ENCODE data around the gene EVI5.
"Not testable (repeated sequence)": the region's sequence is repeated elsewhere in the genome, so short reads cannot be mapped to it uniquely, and the experiment has no call there.

The EVI5 gene

DNA sequence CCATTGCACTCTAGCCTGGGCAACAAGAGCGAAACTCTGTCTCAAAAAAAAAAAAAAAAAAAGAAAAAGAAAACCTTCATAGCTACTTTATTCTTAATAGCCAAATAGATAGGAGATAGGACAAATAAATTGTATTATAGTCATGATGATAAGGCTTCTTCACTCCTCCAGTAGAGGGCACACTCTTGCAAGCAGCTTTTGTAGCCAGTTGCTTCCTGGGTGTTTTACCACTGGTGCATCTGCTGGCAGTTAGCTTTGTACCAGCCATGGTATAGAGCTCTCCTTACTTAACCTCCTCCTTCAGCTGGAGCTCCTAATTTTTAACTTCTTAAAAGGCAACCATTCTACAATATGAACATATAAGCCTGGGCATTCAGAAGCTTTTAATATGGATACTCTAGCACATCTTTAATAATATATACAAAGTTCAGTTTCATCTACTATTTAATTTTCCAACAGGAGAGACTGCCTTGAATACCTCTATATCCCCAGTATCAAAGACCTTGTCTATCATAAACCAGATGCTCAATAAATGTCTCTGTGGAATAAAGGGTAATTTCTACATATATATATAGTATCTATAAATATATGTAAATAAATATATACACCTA lies 35.8 kb downstream of the EVI5 start:
- no peaks in the 10 kb centered on the region for H3K27me3 ChIP-seq (ENCODE audit: insufficient read depth, low read length)
- no peaks in the 10 kb centered on the region for H3K36me3 ChIP-seq (ENCODE audit: insufficient read depth, low read length)
- H3K27ac ChIP-seq (ENCODE audit: low read depth, low read length) = no peak overlapping the region
- H3K4me1 ChIP-seq (ENCODE audit: control insufficient read depth, insufficient read depth, low read length, unreplicated experiment) = peaks cover 19% of the 10 kb centered on the region
- no peak overlapping the region for H2AFZ ChIP-seq (ENCODE audit: low read length, unreplicated experiment)
- H3K4me3 ChIP-seq (ENCODE audit: low read depth, low read length) = no peak overlapping the region
- peaks cover 38% of the 10 kb centered on the region for H3K79me2 ChIP-seq (ENCODE audit: control insufficient read depth, insufficient read depth, low read length, unreplicated experiment)

DNA sequence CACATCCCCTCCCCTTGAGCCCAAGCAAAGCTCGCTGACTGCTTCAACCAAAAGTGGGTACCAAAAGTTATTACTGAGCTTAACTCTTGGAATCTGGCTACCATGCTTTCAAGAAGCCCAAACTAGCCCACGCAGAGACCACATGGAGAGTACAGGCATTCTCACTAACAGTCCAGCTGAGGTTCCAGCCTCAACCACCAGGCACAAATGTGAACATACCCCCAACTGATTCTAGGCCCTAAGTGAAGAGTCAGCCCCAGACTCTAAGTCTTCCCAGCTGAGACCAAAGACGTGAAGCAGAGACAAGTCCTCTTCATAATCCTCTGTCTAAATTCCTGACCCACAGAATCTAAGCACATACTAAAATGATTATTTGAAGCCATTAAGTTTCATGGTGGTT lies 36.8 kb downstream of the EVI5 start:
- H2AFZ ChIP-seq (ENCODE audit: low read length, unreplicated experiment) = no peak overlapping the region
- H3K27ac ChIP-seq (ENCODE audit: low read depth, low read length) = no peak overlapping the region
- H3K79me2 ChIP-seq (ENCODE audit: control insufficient read depth, insufficient read depth, low read length, unreplicated experiment) = peaks cover 38% of the 10 kb centered on the region
- no peaks in the 10 kb centered on the region for H3K27me3 ChIP-seq (ENCODE audit: insufficient read depth, low read length)
- H3K4me1 ChIP-seq (ENCODE audit: control insufficient read depth, insufficient read depth, low read length, unreplicated experiment) = peaks cover 9% of the 10 kb centered on the region
- no peak overlapping the region for H3K4me3 ChIP-seq (ENCODE audit: low read depth, low read length)
- no peaks in the 10 kb centered on the region for H3K36me3 ChIP-seq (ENCODE audit: insufficient read depth, low read length)

DNA sequence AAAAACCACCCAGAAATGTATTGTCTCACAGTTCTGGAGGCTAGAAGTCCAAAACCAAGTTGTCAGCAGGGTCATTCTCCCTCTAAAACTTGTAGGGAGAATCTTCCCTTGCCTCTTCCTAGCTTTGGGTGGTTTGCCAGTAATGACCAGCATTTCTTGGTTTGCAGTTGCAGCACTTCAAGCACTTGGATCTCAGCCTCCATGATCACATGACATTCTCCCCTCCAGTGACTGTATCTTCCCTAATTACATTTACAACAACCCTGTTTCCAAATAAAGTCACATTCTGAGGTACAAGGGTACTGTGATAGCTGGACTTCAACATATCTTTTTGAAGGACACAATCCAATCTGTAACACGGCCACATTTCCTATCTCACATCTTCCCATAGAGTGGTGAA lies 37.2 kb downstream of the EVI5 start:
- no peak overlapping the region for H2AFZ ChIP-seq (ENCODE audit: low read length, unreplicated experiment)
- no peaks in the 10 kb centered on the region for H3K27me3 ChIP-seq (ENCODE audit: insufficient read depth, low read length)
- no peak overlapping the region for H3K27ac ChIP-seq (ENCODE audit: low read depth, low read length)
- no peak overlapping the region for H3K4me3 ChIP-seq (ENCODE audit: low read depth, low read length)
- peaks cover 36% of the 10 kb centered on the region for H3K79me2 ChIP-seq (ENCODE audit: control insufficient read depth, insufficient read depth, low read length, unreplicated experiment)
- peaks cover 5% of the 10 kb centered on the region for H3K4me1 ChIP-seq (ENCODE audit: control insufficient read depth, insufficient read depth, low read length, unreplicated experiment)
- no peaks in the 10 kb centered on the region for H3K36me3 ChIP-seq (ENCODE audit: insufficient read depth, low read length)

DNA sequence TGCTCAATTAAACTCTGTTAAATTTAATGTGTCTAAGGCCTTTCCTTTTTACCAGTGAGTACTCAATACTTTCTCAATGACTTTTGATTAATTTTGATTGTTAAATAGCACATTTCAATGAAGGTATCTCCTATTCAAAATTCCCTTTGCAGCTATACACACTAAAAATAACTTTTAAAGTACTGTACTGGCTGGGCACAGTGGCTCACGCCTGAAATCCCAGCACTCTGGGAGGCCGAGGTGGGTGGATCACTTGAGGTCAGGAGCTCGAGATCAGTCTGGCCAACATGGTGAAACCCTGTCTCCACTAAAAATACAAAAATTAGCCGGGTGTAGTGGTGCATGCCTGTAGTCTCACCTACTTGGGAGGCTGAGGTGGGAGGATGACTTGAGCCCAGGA lies 38.7 kb downstream of the EVI5 start:
- not testable (repeated sequence) for H3K27ac ChIP-seq (ENCODE audit: low read depth, low read length); H3K4me1 ChIP-seq (ENCODE audit: control insufficient read depth, insufficient read depth, low read length, unreplicated experiment); H2AFZ ChIP-seq (ENCODE audit: low read length, unreplicated experiment); H3K27me3 ChIP-seq (ENCODE audit: insufficient read depth, low read length); H3K36me3 ChIP-seq (ENCODE audit: insufficient read depth, low read length); H3K4me3 ChIP-seq (ENCODE audit: low read depth, low read length)
- H3K79me2 ChIP-seq (ENCODE audit: control insufficient read depth, insufficient read depth, low read length, unreplicated experiment) = peaks cover 25% of the 10 kb centered on the region

DNA sequence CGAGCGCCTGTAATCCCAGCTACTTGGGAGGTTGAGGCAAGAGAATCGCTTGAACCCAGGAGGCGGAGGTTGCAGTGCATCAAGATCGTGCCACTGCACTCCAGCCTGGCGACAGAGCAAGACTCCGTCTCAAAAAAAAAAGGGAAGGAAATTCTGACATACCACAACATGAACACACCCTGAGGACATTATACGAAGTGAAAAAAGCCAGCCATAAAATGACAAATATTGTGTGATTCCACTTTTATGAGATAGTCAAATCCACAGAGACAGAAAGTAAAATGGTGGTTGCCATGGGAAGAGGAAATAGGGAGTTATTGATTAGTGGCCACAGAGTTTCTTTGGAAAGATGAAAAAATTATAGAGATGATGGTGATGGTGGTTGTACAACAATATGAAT lies 41.7 kb downstream of the EVI5 start:
- no peaks in the 10 kb centered on the region for H3K36me3 ChIP-seq (ENCODE audit: insufficient read depth, low read length)
- H3K27ac ChIP-seq (ENCODE audit: low read depth, low read length) = no peak overlapping the region
- H2AFZ ChIP-seq (ENCODE audit: low read length, unreplicated experiment) = no peak overlapping the region
- H3K4me3 ChIP-seq (ENCODE audit: low read depth, low read length) = no peak overlapping the region
- H3K79me2 ChIP-seq (ENCODE audit: control insufficient read depth, insufficient read depth, low read length, unreplicated experiment) = peaks cover 8% of the 10 kb centered on the region
- H3K27me3 ChIP-seq (ENCODE audit: insufficient read depth, low read length) = no peaks in the 10 kb centered on the region
- no peaks in the 10 kb centered on the region for H3K4me1 ChIP-seq (ENCODE audit: control insufficient read depth, insufficient read depth, low read length, unreplicated experiment)

DNA sequence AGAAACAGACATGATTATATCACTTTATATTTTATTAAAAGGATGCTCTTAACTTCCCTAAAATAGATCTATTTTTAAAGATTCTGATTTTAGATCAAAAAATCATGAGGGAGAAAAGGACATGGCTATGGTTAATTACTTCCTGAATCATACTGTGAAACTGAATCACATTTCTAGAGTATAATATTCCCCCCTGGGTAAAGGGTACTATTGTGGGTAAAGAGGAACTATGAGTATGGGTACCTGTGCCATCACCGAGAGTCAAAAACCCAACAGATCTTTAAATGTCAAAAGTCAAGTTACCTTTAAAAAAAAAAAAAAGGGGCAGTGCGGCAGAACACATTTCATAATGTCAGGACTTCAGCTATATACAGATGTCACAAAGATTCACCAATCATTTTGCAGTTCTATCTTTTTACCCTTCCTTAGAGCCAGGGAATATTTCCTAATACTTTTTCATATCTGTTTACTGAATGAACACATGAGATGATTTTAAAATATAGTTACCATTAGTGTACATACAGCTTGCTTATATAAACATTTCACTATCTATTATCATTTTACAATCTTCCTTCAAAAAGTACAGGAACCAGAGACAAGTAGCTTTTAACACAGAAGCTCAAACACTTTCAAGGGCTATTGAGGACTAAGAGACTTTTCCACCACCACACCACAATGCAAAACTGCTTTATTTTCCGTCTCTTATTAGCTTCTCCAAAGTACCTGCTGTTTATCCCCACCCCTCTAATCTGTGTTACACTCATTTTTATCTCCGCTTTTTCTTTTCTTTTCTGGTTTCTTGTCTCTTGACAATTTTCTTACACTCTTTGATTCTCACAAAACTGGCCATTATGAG lies 45.0 kb downstream of the EVI5 start:
- peaks cover 4% of the 10 kb centered on the region; the same call in 1 of the 2 replicates for H3K36me3 ChIP-seq (ENCODE audit: insufficient read depth, low read length)
- peaks cover 6% of the 10 kb centered on the region for H3K79me2 ChIP-seq (ENCODE audit: control insufficient read depth, insufficient read depth, low read length, unreplicated experiment)
- H3K27ac ChIP-seq (ENCODE audit: low read depth, low read length) = no peak overlapping the region
- H3K4me1 ChIP-seq (ENCODE audit: control insufficient read depth, insufficient read depth, low read length, unreplicated experiment) = no peaks in the 10 kb centered on the region
- H3K27me3 ChIP-seq (ENCODE audit: insufficient read depth, low read length) = no peaks in the 10 kb centered on the region
- H2AFZ ChIP-seq (ENCODE audit: low read length, unreplicated experiment) = no peak overlapping the region
- H3K4me3 ChIP-seq (ENCODE audit: low read depth, low read length) = no peak overlapping the region

DNA sequence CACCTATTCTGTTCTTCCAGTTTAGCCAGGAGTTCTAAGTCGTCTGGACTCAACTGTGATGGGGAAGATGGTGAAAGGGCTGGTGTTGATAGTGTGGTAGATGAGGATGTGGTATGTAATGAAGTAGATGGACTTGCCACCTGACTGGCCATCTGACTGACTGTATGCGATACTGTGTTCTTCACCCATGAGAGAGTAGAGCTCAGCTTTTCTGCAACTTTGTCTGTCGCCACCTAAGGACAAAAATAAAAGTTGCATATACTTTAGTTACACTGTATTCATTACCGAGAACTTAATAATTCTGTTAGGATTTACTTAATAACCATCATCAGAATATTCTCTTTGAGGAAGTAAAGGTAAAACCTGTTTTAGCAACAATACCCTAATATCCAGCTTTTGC lies 48.5 kb downstream of the EVI5 start:
- Histone ChIP-seq H3K27ac (ENCODE audit: low read depth, low read length) (no peak overlapping the region), H3K36me3 (ENCODE audit: insufficient read depth, low read length) (peaks cover 6% of the 10 kb centered on the region; the same call in 1 of the 2 replicates), H2AFZ (ENCODE audit: low read length, unreplicated experiment) (no peak overlapping the region), H3K79me2 (ENCODE audit: control insufficient read depth, insufficient read depth, low read length, unreplicated experiment) (peaks cover 6% of the 10 kb centered on the region), H3K4me3 (ENCODE audit: low read depth, low read length) (no peak overlapping the region), H3K27me3 (ENCODE audit: insufficient read depth, low read length) (no peaks in the 10 kb centered on the region), H3K4me1 (ENCODE audit: control insufficient read depth, insufficient read depth, low read length, unreplicated experiment) (no peaks in the 10 kb centered on the region)

DNA sequence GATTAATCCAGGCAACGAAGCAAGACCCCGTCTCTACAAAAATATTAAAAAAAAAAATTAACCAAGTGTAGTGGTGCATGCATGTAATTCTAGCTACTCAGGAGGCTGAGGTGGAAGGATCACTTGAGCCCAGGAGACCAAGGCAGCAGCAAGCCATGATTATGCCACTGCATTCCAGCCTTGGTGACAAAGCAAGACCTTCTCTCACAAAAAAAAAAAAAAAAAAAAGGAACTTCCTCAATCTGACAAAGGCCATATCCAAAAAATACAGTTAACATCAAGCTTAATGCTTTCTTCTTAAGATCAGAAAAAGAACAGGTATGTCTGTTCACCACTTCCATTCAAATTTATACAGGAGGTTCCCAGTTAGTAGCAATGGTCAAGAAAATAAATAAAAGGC lies 54.4 kb downstream of the EVI5 start:
- Histone ChIP-seq H3K4me1 (ENCODE audit: control insufficient read depth, insufficient read depth, low read length, unreplicated experiment) (peaks cover 13% of the 10 kb centered on the region), H3K36me3 (ENCODE audit: insufficient read depth, low read length) (peaks cover 6% of the 10 kb centered on the region; the same call in 1 of the 2 replicates), H3K4me3 (ENCODE audit: low read depth, low read length) (no peak overlapping the region), H3K79me2 (ENCODE audit: control insufficient read depth, insufficient read depth, low read length, unreplicated experiment) (no peaks in the 10 kb centered on the region), H2AFZ (ENCODE audit: low read length, unreplicated experiment) (no peak overlapping the region), H3K27ac (ENCODE audit: low read depth, low read length) (no peak overlapping the region), H3K27me3 (ENCODE audit: insufficient read depth, low read length) (no peaks in the 10 kb centered on the region)

DNA sequence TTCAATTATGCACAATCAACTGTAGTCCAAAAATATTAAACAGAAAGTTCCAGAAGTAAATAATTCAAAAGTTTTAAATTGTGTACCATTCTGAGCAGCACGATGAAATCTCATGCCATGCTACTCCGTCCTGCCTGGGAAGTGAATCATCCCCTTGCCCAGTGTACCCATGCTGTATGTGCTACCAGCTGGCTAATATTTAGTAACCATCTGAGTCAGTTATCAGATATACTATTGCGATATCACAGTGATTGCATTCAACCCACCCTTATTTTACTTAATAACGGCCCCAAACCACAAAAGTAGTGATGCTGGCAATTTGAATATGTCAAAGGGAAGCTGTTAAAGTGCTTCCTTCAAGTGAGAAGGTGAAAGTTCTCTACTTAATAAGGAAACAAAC lies 56.2 kb downstream of the EVI5 start:
- H3K27ac ChIP-seq (ENCODE audit: low read depth, low read length) = peak overlapping the region; percentile 47
- H3K79me2 ChIP-seq (ENCODE audit: control insufficient read depth, insufficient read depth, low read length, unreplicated experiment) = peaks cover 3% of the 10 kb centered on the region
- no peaks in the 10 kb centered on the region for H3K36me3 ChIP-seq (ENCODE audit: insufficient read depth, low read length)
- peaks cover 13% of the 10 kb centered on the region for H3K4me1 ChIP-seq (ENCODE audit: control insufficient read depth, insufficient read depth, low read length, unreplicated experiment)
- no peak overlapping the region for H2AFZ ChIP-seq (ENCODE audit: low read length, unreplicated experiment)
- no peak overlapping the region for H3K4me3 ChIP-seq (ENCODE audit: low read depth, low read length)
- no peaks in the 10 kb centered on the region for H3K27me3 ChIP-seq (ENCODE audit: insufficient read depth, low read length)

DNA sequence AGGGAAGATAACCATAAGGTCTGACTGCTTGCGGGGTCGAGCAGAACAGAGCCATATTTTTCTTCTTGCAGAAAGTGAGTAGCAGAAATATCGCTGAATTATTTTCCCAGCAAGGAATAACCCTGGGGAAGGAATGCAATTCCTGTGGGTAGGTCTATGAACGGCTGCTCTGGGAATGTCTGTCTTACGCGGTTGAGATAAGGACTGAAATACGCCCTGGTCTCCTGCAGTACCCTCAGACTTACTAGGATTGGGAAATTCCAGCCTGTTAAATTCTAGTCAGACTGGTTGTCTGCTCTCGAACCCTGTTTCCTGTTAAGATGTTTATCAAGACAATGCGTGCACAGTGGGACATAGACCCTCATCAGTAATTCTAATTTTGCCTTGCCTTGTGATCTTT lies 61.2 kb downstream of the EVI5 start:
- not testable (repeated sequence) for H3K4me1 ChIP-seq (ENCODE audit: control insufficient read depth, insufficient read depth, low read length, unreplicated experiment); H3K27me3 ChIP-seq (ENCODE audit: insufficient read depth, low read length); H3K4me3 ChIP-seq (ENCODE audit: low read depth, low read length); H3K36me3 ChIP-seq (ENCODE audit: insufficient read depth, low read length); H3K79me2 ChIP-seq (ENCODE audit: control insufficient read depth, insufficient read depth, low read length, unreplicated experiment); H2AFZ ChIP-seq (ENCODE audit: low read length, unreplicated experiment); H3K27ac ChIP-seq (ENCODE audit: low read depth, low read length)

DNA sequence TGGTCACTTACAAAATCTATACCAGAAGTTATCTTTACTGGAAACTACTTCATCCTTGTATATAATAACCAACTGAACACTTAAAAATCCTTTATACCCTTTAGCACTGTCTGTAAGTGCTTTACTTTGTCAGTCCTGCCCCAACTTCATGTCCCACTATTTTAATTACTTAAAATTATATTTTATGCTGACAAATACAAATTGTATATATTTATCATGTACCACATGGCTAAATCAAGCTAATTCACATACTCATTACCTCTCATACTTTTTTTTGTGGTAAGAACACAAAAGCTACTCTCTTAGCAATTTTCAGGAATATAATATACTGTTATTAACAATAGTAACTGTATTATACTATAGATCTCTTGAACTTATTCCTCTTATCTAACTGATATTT lies 63.0 kb downstream of the EVI5 start:
- Histone ChIP-seq H3K79me2 (ENCODE audit: control insufficient read depth, insufficient read depth, low read length, unreplicated experiment) (peaks cover 3% of the 10 kb centered on the region), H3K27ac (ENCODE audit: low read depth, low read length) (no peak overlapping the region), H3K4me3 (ENCODE audit: low read depth, low read length) (no peak overlapping the region), H3K27me3 (ENCODE audit: insufficient read depth, low read length) (no peaks in the 10 kb centered on the region), H2AFZ (ENCODE audit: low read length, unreplicated experiment) (no peak overlapping the region), H3K36me3 (ENCODE audit: insufficient read depth, low read length) (no peaks in the 10 kb centered on the region), H3K4me1 (ENCODE audit: control insufficient read depth, insufficient read depth, low read length, unreplicated experiment) (no peaks in the 10 kb centered on the region)
